Loucy (cell line): Measurements from ENCODE around the gene KIAA2012.

Experiments used
- EZH2phosphoT487 ChIP-seq: fragments of 200-600 bp; IDR thresholded peaks from 2 replicates; pipeline ENCODE4 v1.6.1; 2018; ENCODE audit warnings: antibody characterized with exemption, mild to moderate bottlenecking, moderate library complexity, borderline replicate concordance
- TF ChIP-seq, protein P1 (sequence below): fragments of 200-600 bp; sonication (generic); conservative IDR thresholded peaks from 2 replicates; pipeline ENCODE4 v1.5.1; 2014; ENCODE audit warnings: mild to moderate bottlenecking, antibody characterized with exemption, low read length

DNA sequence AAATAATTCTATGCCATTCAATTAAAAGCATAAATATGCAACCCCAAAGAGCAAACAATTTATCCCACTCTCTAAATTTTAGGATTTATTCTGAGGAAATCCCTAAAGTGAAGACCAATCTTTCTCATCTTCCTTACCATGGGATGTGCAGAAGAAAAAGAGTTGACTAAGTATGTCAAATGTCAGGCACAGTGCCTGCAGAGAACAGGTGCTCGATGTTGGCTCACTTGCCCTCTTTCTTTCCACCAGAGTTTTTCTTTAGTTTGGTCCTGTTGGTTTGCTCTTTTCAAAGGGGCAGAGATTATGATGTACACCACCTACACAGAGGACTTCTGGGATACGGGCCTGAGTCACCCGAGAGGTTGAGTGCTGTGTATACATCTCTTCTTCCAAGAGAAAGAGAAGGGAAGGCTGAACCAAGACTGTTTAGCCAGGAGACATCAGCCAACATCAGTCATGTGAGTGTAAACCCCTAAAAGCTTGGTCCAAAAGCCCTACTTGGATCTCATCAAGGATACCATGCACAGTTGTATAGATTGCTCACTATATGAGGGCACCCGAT lies 113.7 kb downstream of the KIAA2012 start:
- TF ChIP-seq, protein P1, sequence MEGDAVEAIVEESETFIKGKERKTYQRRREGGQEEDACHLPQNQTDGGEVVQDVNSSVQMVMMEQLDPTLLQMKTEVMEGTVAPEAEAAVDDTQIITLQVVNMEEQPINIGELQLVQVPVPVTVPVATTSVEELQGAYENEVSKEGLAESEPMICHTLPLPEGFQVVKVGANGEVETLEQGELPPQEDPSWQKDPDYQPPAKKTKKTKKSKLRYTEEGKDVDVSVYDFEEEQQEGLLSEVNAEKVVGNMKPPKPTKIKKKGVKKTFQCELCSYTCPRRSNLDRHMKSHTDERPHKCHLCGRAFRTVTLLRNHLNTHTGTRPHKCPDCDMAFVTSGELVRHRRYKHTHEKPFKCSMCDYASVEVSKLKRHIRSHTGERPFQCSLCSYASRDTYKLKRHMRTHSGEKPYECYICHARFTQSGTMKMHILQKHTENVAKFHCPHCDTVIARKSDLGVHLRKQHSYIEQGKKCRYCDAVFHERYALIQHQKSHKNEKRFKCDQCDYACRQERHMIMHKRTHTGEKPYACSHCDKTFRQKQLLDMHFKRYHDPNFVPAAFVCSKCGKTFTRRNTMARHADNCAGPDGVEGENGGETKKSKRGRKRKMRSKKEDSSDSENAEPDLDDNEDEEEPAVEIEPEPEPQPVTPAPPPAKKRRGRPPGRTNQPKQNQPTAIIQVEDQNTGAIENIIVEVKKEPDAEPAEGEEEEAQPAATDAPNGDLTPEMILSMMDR, result no peak
- TF ChIP-seq EZH2phosphoT487, result no peak
